HG03575 (cell line): Measurements from ENCODE around the gene DYNC2I2.

Experiments
- ATAC-seq: cut with Tn5 transposase; IDR thresholded peaks from one replicate; pipeline ENCODE4 v1.9.1; 2021; ENCODE audit not compliant: unreplicated experiment, insufficient number of reproducible peaks, low FRiP score; ENCODE audit errors: extremely low read depth

DYNC2I2 gene

DNA sequence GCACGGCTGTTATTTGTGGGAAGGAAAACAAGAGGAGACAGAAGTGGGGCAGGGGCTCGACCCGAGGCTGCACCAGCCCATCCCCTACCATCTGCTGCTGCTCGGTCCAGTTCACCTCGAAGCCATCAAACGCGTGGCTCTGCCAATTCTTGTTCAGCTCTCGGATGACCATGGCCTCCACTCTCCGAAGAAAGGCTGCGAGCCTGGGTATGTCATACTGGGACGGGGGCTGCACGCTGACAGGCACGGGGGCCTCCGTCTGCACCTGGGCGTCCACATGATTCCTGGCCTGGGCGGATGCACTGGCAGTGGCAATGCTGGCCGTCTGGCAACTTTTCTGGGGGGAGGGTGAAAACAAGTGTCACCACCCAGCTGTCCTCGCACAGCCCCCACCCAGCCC is 16.0 kb downstream of the DYNC2I2 start:
- ATAC-seq, result no peak

DNA sequence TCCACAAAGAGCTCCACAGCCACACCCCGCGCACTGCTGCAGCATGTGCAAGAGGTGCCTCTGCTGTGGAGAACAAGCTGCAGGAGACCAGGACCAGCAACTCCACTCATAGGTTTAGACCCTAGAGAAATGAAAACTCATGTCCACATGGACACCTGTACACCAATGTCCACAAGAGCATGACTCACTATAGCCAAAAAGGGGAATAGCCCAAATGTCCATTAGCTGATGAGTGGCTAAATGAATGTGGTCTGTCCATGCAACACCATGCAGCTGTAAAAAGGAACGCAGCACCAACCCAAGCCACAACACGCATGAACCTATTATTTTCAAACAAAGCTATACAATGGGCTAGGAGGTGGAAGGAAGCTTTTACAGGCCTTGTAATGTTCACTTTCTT is 18.1 kb downstream of the DYNC2I2 start:
- ATAC-seq, result no peak

DNA sequence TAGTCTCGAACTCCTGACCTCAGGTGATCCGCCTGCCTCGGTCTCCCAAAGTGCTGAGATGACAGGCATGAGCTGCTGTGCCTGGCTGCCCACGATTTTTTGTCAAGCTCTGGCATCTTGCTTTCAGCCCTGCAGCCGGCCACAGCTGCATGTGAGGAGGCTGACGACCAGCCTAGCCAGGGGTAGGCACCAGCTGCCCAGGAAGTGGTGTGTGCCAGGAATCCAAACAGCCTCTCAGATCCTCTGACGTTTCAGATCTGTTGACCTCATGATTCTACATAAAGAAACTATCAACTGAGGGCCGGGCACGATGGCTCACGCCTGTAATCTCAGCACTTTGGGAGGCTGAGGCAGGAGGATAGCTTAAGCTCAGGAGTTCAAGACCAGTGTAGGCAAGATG is 19.0 kb downstream of the DYNC2I2 start:
- no peak for ATAC-seq

DNA sequence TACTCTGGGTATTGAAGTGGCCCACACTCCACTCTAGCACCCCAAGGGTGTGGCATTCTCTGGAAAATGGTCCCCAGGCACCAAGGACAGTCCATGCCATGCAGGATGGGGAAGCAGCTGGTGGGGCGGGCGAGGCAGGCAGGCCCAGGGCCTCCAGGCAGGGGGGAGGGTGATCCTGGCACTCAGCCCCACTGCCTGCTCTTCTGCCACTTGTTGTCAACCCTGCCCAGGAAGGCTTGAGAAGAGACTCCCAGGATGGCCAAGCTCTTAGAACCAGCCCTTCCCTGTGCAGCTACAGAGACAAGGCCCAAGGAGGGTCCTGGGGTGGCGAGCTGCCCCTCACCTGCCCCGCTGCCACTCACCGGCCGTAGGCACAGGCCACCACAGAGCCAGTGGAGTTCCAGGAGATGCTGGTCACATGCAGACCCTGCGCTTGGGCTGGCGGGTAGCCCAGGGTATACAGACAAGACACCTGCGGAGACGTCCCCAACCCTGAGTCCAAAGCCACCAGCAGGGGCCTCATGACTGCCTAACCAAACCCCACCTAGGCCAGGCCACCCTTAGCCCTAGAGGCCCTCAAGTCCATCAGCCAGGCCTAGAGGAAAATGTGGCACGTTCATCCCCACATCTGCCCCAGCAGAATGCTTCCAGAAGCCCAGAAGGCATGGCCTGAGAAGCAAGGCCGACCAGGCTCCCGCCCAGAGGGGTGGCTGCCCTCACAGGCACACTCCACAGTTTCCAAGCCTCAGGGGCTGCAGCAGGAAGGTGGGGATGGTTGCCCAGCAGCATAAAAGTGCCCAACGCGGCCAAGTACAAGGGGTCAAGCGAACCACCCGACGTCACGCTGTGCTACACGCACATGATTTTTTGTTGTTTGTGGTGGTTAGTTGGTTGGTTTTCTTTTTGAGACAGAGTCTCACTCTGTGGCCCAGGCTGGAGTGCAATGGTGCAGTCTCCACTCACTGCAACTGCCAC is 19.8 kb downstream of the DYNC2I2 start:
- ATAC-seq, result no peak

DNA sequence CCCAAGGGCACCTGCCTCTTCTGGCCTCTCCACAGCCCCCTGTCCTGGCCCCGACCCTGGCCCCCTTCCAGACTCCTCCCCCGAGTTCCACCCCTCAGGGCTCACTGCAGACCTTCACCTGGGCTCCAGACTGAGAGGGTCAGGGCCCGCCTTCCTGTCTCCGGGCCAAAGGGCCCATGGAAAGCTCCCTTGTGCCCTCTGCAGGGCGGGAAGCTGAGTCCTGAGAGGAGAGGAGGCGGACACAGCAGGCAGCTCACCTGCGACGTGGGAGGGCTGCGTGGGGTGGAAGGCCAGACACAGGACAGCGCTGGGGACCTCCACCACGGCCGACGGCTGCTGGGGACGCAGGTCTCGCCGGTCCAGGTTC is 20.6 kb downstream of the DYNC2I2 start:
- no peak for ATAC-seq

DNA sequence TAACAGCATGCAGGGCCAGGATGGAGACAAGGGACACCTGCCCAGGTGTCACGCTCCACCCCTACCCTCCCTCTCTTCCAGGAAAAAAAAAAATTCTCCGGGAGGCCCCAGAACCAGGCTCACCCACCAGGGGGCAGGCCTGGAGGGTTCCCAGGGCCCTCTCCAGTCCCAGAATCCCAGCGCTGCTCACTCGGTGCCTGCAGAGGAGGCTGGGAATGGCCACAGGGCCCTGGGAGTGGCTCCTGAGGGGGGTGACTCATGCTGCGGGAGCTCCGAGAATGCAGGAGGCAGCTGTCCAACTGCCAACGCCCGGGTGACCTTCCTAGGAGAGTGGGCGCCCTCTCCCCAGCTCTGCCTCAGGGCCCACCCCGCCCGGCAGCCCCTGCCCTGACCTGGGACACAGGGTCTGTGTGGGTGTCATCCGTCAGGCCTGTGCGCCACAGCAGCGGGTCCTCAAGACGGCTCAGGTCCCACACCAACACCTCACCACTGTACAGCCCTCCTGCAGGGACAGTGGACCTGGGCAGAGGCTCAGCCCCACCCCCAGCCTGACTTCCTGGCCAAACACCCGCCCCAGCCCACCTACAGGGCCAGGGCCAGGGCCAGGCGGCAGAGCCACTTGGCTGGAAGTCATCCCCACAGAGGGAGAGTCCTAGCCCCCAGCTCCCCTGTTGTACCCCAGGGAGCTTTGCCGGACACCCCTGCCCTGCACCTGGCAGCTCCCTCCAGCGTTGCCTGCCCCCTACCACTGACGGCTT is 21.2 kb downstream of the DYNC2I2 start:
- no peak for ATAC-seq

DNA sequence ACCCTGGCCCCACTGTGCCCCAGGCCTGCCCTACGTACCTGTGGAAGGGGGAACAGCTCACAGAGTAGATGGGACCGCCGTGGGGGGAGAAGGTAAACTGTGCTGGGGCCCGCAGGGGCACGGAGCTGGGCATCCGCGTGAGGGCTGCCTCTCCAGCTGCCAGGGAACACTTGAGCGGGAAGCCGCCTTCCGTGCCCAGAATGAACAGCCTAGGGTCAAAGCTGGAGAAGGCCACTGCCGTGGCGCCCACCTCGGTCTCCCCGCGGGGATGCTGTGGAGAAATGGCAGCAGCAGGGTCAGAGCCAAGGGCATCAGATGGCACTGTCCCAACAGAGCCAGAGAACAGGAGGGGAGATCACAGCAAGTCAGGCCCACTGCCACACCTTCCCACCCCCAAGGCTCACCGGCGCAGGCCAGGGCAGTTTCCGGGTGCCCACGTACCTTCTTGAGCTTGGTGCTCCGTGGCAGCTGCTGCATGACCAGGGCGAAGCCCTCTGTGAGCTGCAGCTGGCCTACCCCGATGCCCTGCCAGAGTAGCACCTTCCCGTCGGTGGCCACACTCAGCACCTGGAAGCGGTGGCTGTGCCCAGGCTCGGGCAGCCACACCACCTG is 21.9 kb downstream of the DYNC2I2 start:
- no peak for ATAC-seq

DNA sequence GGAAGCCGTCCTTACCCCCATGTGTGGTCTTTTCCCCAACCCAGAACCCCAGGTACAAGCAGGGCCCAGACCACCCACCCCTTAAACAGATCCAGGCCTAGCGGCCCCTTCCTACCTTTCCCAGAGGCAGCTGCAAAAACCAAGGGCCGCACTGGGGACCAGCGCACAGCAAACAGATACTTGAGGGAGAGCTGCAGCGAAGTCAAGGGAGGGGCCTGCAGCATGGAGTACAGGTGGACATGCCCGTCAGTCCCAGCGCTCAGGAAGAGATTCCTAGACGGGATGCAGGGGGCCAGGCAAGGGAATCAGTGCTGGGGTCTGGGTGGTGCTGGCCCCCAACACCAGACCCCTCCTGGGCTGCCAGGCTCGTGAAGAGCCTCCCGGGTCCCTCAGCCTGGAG is 22.5 kb downstream of the DYNC2I2 start:
- no peak for ATAC-seq

GRCh38 chr9:128633601-128634000 is 23.0 kb downstream of the DYNC2I2 start:
- no peak for ATAC-seq

GRCh38 chr9:128633057-128633456 is 23.6 kb downstream of the DYNC2I2 start:
- no peak for ATAC-seq

DNA sequence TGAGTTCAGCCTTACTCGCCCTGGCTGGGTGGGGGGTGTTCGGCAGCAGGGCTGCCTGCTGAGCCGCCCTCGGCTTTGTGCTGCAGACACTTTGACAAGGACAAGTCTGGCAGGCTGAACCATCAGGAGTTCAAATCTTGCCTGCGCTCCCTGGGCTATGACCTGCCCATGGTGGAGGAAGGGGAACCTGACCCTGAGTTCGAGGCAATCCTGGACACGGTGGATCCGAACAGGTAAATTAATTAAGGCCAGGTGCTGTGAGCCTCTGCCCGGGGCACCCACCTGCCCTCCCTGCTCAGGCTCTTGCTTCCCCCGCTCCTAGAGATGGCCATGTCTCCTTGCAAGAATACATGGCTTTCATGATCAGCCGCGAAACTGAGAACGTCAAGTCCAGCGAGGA is 24.2 kb downstream of the DYNC2I2 start:
- no peak for ATAC-seq

- ATAC-seq, result no peak
Measured at GRCh38 chr9:128632066-128632465, 24.6 kb downstream of the DYNC2I2 start.

DNA sequence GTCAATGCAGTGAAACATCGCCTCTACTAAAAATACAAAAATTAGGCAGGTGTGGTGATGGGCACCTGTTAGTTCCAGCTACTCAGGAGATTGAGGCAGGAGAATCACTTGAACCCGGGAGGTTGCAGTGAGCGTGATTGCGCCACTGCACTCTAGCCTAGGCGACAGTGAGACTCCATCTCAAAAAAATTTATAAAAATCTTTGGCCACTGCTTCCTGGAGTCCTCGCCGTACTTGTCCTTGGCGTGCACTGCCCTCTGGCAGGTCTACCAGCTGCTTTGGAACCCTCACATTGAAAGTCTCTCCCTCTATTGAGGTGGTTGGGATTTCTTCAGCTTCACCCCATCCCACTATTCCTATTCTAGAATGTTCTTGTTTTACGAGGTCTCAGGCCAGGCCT is 25.0 kb downstream of the DYNC2I2 start:
- ATAC-seq, result no peak

DNA sequence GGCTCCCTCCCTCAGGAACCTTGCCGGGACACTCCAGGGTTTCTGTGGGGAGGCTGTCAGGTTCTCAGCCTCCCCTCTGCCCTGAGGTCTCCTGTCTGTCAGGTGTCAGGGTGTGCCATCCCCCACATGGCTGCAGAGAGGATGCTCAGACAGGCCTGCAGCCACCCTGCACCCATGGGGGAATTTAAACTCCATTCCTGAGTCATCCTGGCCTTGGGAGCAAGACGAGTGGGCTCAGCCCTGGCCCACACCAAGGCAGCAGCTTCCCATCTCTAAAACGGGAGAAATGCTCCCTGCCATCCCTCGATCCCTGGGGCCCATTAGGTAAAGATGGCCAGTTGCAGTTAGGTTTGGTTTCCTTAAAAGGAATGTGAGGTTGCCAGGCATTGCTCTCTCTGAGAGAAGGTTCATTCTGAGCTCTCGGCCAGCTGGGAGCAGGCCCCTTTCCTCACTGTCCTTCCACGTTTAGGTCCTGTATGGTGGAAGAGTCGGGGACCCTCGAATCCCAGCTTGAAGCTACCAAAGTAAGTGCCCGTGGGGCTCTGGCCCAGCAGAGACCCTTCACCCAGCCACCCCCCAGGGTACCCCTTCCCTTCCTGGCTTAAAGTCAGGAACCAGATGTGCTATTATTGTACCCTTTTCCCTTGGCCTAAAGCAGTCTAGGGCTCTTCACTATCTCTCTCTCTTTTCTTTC is 26.6 kb downstream of the DYNC2I2 start:
- no peak for ATAC-seq

- ATAC-seq, result no peak
Measured at GRCh38 chr9:128629136-128629535, 27.5 kb downstream of the DYNC2I2 start.

DNA sequence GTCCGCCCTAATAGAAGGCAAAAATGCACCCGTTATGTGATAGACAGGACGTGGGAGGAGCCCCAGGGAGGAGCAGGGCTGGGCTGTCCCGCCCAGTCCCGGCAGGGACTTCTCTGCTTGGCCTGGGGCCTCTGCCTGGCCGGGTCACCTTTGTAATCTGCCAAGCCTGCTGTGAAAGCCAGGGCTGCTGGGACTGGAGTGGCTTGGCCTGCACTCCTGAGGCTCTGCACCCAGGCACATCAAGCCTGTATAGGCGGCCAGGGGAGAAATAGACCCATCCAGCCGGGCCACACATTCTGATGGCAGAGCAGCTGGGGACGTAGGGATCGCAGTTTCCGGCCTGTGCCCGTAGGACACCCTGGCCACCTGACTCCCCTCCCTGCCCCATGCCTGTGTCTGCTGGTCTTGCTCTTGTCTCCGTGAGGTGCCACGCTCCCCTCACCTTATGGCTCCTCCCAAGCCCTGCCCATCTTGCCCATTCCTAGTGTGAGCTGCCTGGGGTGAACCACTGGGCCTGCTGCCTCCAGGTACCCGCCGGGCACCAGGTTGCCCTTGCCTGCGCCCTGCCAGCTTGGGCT is 28.1 kb downstream of the DYNC2I2 start:
- ATAC-seq, result no peak

- no peak for ATAC-seq
Measured at GRCh38 chr9:128627906-128628305, 28.7 kb downstream of the DYNC2I2 start.

GRCh38 chr9:128627127-128627715 is 29.4 kb downstream of the DYNC2I2 start:
- no peak for ATAC-seq

DNA sequence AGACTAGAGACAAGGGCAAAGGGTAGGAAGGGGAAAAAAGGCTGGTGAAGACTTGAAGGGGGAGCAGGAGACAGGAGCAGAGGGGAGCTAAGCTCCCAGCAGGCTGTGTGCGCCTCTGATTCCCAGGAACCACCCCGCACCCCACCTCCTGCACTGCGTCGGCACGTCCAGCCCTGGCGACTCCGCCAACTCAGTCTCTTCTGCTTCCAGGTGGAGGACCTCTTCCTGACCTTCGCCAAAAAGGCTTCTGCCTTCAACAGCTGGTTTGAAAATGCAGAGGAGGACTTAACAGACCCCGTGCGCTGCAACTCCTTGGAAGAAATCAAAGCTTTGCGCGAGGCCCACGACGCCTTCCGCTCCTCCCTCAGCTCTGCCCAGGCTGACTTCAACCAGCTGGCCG is 30.5 kb downstream of the DYNC2I2 start:
- ATAC-seq, result no peak
